8988T (cell line): ENCODE measurements around the gene SLC35B4.

Experiments used
- DNase-seq: peaks from one replicate; pipeline ENCODE4 v3.0.0; 2011

SLC35B4 gene

DNA sequence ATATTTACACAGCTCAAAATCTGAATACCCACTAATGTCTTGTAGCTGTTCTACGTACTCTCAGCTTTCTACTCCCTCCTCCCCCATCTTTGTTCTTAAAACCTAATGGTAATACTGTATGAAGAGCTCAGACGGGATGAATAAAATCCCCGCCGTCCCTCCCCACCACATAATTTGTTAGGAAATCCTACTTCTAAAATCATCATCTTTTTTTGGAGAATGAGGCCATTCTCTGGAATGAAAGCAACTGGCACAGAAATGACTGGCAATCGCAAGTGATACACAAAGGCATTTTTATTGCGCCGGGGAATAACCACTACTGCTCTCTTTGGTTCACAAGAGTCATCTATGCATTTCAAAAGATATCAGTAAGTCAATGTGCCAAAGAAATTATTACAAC lies 27.3 kb downstream of the SLC35B4 start:
- DNase-seq: no peak

DNA sequence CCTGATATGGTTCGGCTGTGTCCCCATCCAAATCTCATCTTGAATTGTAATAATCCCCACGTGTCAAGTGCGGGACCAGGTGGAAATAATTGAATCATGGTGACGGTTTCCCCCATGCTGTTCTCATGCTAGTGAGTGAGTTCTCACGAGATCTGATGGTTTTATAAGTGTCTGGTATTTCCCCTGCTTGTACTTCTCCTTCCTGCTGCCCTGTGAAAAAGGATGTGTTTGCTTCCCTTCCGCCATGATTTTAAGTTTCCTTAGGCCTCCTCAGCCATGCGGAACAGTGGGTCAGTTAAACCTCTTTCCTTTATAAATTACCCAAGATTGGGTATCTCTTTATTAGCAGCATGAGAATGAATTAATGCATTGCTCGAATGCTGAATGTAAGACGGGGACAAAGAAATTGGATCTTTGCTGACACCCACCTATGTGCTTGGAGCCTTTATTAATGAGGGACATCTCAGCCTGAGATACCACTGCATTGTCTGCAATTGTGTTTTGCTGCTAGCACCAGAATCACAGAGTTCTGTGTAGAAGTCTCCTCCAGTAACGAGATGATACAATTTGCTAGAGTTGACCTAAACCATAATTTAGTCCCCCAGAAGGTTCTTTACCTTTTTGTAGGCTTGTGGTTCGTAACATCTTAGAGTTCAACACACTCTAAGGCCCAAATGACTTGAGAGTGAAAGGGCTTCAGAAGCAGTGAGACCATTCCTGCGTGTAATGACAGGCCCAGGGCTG lies 28.6 kb downstream of the SLC35B4 start:
- no peak for DNase-seq

DNA sequence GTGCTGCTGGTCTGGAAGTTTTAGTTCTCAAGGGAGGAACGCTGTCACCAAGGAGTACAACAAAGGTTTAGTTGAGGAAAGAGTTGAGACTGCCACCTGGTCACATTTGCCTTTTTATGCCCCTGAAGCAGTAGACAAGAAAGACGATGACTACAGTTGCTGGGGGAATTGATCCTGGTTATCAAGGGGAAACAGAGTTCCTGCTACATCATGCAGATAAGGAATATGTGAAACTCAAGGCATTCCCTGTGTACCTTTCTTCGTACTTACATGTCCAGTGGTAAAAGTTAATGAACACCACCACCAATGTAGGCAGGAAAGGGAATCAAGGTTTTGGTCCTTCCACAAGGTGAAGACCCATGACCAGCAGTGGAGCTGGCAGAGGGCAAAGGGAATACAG lies 31.8 kb downstream of the SLC35B4 start:
- no peak for DNase-seq

GRCh38 chr7:134284011-134284410 lies 32.7 kb downstream of the SLC35B4 start:
- no peak for DNase-seq

GRCh38 chr7:134280508-134280907 lies 36.2 kb downstream of the SLC35B4 start:
- no peak for DNase-seq

DNA sequence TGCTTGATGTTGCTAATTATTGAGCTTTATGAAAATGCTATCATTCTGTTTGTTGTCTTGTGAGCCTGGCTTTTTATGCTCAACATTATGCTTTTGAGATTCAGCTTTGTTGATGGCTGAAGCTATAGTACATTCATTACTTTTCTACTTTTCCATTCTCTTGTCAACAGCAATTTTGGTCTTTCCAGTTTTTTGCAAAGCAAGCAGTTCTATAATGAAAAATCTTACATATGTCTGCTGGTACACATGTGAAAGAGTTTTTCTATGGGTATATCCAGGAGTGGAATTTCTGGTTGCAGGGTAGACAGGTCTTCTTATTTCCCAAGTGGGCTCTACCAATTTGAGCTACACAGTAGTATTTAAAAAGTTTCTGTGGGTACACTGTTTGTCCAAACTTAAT lies 36.8 kb downstream of the SLC35B4 start:
- no peak for DNase-seq

DNA sequence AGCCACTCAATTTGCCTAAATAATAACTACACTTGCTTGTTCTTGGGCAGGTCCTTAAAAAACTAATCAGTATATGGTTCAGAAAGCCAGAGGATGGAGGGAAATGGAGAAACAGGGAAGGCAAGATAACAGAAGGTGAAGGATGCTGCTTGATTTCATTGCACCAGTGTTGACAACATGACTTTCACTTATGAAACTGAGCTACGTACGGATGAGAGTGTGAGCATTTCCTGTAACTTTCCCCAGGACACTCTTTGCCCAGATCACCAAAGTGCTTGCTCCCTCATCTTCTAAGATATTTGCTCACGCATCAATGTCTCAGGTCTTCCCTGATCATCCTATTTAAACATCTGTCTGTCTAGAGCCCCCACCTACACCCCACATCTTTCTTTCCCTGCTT lies 37.4 kb downstream of the SLC35B4 start:
- no peak for DNase-seq

GRCh38 chr7:134278502-134279153 lies 38.1 kb downstream of the SLC35B4 start:
- no peak for DNase-seq

- DNase-seq: no peak
Measured at GRCh38 chr7:134276951-134277350, 39.8 kb downstream of the SLC35B4 start.

DNA sequence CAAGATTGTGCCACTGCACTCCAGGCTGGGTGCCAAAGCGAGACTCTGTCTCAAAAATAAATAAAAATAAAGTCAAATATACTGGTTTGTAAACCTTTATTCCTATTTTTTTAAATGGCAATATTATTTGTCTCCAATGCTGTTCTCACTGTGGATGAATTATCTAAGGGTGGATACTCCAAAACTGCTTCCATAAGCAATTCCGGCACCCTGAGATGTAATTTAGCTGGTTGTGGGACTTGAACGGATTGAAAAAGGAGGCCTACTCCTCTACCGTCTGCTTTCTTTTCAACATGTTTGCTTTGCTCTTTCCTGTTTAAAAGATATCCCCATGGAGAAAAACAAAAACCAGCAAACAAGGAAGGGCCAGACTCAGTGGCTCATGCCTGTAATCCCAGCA lies 54.4 kb downstream of the SLC35B4 start:
- DNase-seq: no peak

- no peak for DNase-seq
Measured at GRCh38 chr7:134255814-134256213, 60.9 kb downstream of the SLC35B4 start.

- no peak for DNase-seq
Measured at GRCh38 chr7:134254311-134254710, 62.4 kb downstream of the SLC35B4 start.

DNA sequence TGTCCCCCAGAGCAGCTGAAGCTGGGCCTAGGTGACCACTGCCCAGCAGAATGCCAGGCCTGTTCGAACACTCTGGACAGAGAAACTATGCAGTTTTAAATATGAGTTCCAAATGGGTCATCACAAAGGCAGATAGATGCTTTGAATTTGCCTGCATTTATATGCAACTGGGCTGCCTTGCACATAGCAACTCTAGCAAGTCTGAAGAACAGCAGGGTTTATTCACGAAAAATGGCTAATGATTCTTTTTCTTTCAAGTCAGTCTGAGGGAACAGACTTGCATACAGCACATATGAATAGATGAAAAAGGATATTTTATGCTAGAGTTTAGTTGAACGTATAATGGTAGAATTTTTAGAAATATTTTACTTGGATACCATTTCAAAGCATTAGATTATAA lies 68.5 kb downstream of the SLC35B4 start:
- DNase-seq: no peak

GRCh38 chr7:134246761-134247160 lies 70.0 kb downstream of the SLC35B4 start:
- no peak for DNase-seq

GRCh38 chr7:134246347-134246746 lies 70.4 kb downstream of the SLC35B4 start:
- no peak for DNase-seq

GRCh38 chr7:134245253-134245652 lies 71.5 kb downstream of the SLC35B4 start:
- no peak for DNase-seq
